ENCODE results near the gene NHLH1.

The NHLH1 gene

DNA sequence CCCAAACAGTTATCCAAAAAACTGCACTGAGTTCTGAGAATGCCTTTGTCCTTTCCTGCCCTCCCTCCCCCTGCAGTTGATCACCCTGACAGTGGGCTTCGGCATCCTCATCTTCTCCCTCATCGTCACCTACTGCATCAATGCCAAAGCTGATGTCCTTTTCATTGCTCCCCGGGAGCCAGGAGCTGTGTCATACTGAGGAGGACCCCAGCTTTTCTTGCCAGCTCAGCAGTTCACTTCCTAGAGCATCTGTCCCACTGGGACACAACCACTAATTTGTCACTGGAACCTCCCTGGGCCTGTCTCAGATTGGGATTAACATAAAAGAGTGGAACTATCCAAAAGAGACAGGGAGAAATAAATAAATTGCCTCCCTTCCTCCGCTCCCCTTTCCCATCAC lies 8.8 kb upstream of the NHLH1 start:
- no peak for DNase-seq (ENCODE audit: low read depth in 2 of 3, low spot score in 2 of 3)

- DNase-seq (ENCODE audit: low read depth in 2 of 3, low spot score in 2 of 3): no peak
These were observed 7.2 kb upstream of the NHLH1 start for GRCh38 chr1:160359559-160360226.

DNA sequence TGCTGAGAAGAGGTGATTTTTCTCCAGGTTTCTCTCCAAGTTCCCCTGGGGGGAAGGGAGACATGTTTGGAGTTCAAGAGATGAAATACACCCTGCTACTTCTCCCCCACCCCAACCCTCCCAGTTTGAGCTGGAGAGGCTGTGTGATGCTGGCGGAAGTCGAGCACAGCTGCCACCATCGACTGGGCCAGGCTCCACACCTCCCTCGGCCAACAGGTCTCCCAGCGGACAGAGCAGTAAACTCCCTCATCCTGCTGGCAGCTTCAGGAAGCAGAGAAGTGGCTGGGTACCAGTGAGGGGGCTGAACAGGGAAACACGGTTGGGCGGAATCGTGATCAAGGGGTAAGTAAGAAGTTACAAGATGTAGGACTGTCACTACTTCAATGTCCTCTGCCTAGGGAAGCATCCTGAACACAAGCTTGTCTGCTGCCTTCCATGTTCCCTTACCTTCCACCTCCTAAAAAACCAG lies 6.6 kb upstream of the NHLH1 start:
- no peak for DNase-seq (ENCODE audit: low read depth in 2 of 3, low spot score in 2 of 3)

DNA sequence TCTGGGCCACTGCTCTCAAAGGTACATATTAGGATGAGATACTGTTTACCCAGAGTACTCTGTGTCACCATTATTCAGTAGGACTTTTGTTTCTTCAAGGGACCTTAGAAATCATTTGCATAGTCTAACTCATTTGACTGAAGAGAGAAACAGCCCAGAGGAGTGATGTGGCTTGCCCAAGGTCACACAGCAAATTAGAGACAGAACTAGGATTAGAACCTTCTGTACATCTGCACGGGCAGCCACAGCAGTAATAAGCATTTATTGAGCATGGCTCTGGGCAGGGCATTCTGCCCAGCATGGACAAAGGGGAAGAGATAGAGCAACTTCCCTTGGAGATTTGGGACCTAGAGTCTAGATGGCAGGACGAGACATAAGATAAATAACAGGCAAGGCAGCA lies 5.7 kb upstream of the NHLH1 start:
- no peak for DNase-seq (ENCODE audit: low read depth in 2 of 3, low spot score in 2 of 3)

GRCh38 chr1:160361814-160362167 lies 5.1 kb upstream of the NHLH1 start:
- DNase-seq (ENCODE audit: low read depth in 2 of 3, low spot score in 2 of 3): no peak

DNA sequence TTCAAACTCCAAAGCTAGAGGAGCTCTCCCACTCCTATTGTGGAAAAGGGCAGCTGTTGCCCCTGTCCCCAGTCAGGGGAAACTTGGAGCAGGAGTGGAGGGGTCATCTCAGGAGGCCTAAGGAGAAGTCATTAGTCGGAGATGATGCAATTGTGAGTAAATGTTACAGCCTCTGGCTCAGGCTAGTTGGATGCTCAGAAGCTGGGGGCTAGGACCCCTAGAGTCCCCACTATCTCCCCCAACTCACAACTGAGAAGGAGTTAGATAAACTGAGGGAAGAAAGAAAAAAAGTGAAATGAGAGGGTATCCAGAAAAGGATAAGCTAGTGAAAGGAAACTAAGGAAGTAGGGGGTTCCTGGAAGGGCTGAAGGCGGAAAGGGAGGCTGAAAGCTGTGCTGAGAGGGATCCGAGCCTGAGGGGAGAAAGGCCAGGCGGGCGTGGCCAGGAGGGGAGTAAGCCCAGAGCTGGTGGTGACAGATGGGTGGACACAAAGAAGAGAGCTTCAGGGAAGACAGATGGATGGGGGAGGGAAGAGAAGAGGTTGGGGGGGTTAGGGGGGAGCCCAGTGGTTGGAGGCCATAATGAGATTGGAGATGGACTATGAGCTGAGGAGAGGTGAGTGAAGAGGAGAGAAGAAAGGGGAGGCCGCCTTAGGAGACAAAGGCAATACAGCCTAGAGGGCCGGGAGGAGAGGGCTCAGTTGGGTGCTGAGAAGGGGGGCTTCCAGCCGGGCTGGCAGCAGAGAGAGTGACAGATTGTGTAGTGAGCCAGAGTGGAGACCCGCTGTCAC lies 4.5 kb upstream of the NHLH1 start:
- DNase-seq (ENCODE audit: low read depth in 2 of 3, low spot score in 2 of 3): no peak

DNA sequence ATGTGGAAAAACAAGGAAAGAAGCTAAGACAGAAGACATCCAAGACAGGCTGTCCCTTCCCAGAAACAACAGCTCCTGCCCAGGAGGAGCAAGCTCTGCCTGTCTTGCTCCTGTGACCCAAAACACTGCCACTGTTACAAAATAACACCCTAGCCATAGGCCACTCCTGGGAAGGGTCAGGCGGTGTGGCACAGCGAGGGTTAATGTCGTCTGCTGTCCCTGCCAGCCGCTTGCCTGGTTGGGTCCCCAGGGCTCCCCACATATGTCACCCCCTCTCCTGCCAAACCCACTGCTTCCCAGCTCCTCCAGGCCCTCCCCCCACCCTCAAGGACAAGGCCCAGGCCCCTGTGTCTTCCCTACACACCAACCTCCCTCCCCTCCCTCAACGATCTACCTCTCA lies 3.9 kb upstream of the NHLH1 start:
- no peak for DNase-seq (ENCODE audit: low read depth in 2 of 3, low spot score in 2 of 3)

- DNase-seq (ENCODE audit: low read depth in 2 of 3, low spot score in 2 of 3): no peak
These were observed 2.7 kb upstream of the NHLH1 start for GRCh38 chr1:160363951-160364735.

GRCh38 chr1:160365325-160365724 lies 1.5 kb upstream of the NHLH1 start:
- no peak for DNase-seq (ENCODE audit: low read depth in 2 of 3, low spot score in 2 of 3)

- DNase-seq (ENCODE audit: low read depth in 2 of 3, low spot score in 2 of 3): no peak
These were observed 637 bp downstream of the NHLH1 start for GRCh38 chr1:160367516-160367900.

DNA sequence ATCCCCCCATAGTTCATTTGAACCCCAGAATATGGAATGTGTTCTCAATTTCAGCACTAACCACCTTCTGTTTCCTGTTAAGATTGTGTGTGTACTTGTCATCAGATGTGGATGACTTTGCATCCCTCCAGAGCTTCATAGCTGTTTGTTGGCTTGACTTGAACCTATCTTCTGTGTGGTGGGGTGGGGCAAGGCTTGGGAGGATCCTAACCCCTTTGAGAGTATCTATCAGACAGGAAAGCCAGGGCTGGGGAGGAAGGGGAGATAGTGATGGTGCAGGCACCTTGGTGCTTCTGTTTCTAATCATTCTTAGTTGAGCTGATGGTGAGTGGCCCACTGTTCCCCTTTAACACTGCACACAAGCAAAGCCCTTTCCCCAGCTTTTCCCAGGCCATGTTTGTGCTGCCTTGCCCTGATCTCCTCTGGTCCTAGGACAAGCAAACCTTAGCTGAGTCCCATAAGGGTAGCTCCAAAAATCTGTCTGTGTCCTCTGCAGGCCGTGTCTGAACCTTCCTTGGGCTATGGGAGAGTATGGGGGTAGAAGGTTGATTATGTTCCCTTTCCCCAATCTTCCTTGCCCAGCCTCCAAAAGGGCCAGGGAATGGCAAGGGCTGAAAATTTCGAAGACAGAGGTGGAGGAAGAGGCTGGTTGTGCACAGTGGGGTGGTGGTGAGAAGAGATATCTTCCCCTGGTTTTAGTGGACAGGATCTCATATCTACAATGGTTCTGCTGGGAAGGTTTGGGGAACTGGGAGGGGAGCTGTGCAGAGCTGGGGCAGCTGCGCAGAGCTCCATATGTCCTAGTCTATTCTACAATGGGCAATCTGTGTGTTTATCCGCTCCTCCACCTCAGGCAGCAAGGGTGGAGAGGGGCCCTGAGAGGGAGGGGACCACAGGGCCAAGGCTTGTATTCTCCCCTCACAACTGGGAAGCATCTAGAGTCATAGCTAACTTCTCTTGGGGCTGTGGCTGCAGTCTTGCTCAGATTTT lies 1.4 kb downstream of the NHLH1 start:
- no peak for DNase-seq (ENCODE audit: low read depth in 2 of 3, low spot score in 2 of 3)

DNA sequence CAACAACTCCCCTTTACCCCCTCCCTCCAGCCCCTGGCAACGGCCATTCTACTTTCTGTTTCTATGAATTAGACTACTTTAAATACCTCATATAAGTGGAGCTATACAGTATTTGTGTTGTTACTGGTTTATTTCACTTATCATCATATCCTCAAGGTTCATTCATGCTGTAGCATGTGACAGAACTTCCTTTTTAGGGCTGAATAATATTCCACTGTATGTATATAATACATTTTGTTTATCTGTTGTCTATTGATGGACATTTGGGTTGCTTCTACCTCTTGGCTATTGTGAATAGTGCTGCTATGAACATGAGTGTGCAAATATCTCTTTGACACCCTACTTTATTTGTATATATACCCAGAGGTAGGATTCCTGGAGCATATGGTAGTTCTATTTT lies 2.2 kb downstream of the NHLH1 start:
- no peak for DNase-seq (ENCODE audit: low read depth in 2 of 3, low spot score in 2 of 3)

DNA sequence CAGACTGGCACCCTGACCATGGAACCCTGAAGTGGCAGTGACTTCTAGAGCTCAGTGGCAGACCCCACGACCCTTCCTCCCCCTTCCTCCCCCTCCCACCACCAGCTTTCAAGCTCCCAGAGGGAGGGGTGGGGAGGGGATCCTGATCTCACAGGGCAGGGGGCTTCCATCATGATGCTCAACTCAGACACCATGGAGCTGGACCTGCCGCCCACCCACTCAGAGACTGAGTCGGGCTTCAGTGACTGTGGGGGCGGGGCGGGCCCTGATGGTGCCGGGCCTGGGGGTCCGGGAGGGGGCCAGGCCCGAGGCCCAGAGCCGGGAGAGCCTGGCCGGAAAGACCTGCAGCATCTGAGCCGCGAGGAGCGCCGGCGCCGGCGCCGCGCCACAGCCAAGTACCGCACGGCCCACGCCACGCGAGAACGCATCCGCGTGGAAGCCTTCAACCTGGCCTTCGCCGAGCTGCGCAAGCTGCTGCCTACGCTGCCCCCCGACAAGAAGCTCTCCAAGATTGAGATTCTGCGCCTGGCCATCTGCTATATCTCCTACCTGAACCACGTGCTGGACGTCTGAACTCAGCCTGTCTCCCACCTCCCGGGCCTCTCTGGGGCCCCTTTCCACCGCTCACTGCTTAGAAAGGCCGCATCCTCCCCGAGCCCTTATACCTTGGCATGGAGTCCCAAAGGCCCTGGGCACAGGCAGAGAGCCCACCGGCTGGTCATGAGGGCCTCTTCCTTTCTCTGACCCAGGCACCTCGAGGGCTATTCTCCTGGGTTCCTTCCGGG lies 3.9 kb downstream of the NHLH1 start:
- DNase-seq (ENCODE audit: low read depth in 2 of 3, low spot score in 2 of 3): no peak

DNA sequence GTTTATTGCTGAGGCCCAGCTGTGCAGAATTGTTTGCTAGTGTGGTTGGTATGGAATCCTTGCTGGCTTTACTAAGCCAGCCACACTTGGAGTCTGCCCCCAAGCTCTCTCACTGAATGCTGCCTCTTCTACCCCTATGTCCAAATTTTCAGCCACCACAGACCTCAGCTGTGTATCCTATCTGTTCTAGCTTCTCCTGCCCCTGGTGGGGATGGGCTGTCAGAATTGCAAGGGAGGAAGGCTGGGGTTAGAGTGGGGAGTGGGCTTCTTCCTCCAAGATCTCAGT lies 4.4 kb downstream of the NHLH1 start:
- DNase-seq (ENCODE audit: low read depth in 2 of 3, low spot score in 2 of 3): no peak

GRCh38 chr1:160371756-160372155 lies 4.9 kb downstream of the NHLH1 start:
- no peak for DNase-seq (ENCODE audit: low read depth in 2 of 3, low spot score in 2 of 3)

- no peak for DNase-seq (ENCODE audit: low read depth in 2 of 3, low spot score in 2 of 3)
These were observed 6.8 kb downstream of the NHLH1 start for GRCh38 chr1:160373696-160374095.

GRCh38 chr1:160374306-160375110 lies 7.6 kb downstream of the NHLH1 start:
- DNase-seq (ENCODE audit: low read depth in 2 of 3, low spot score in 2 of 3): no peak

DNA sequence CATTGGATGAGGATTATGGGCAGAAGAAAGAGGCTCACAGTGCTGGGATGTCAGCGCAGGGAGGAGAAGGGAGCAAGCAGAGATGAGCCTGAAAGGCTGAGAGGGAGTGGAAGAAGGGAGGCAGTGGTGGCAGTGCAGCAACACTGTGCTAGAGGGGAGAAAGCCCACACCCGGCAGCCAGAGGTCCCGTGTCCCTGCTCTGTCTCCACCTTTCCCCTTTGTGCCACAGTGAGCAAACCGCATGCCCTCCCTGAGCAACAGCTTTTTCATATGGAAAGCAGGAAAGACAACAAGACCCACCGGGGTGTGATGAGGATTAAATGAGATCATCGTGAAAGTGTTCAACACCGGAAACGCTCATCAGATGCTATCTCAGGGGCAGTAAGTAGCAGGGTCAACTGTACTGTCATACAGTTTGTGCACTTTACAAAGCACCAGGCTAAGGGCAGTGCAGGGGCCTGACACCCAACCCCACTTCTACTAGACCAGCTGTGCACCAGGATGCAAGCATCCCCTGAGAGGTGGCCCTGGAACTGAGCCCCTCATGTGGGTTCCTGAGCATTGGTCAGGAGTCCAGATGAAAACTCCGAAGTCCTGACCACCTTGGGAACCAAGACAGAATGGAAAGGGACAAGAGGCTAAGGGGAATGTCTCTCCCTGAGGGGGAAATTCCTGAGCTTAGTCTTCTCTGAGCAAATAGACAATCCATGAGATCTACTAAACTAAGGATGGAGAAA lies 9.1 kb downstream of the NHLH1 start:
- DNase-seq (ENCODE audit: low read depth in 2 of 3, low spot score in 2 of 3): no peak

Measured in activated CD8-positive, alpha-beta memory T cell treated with anti-CD3 and anti-CD28 coated beads for 48 hours (primary cell).